Fibroblast of skin of scalp (primary cell): Measurements from ENCODE around the gene EFCAB5.
"Not testable (repeated sequence)": the region's sequence is repeated elsewhere in the genome, so short reads cannot be mapped to it uniquely, and the experiment has no call there.

Experiments
- DNase-seq: peaks from one replicate; pipeline ENCODE4 v3.0.0-alpha.2; 2013

The EFCAB5 gene

DNA sequence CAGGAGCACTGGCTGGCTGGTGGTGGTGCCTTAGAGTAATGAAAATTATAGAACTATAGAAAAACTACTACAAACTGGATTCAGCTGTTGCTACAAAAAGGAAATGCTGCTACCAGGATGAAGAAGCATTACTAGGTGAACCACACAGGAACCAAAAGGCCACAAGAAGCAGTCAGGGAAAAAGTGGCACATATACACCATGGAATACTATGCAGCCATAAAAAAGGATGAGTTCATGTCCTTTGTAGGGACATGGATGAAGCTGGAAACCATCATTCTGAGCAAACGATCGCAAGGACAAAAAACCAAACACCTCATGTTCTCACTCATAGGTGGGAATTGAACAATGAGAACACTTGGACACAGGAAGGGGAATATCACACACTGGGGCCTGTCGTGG, 5.5 kb upstream of the EFCAB5 start:
- not testable (repeated sequence) for DNase-seq

GRCh38 chr17:29936724-29937123, 4.7 kb upstream of the EFCAB5 start:
- no peak for DNase-seq

GRCh38 chr17:29945281-29945680, 3.8 kb downstream of the EFCAB5 start:
- DNase-seq = no peak

DNA sequence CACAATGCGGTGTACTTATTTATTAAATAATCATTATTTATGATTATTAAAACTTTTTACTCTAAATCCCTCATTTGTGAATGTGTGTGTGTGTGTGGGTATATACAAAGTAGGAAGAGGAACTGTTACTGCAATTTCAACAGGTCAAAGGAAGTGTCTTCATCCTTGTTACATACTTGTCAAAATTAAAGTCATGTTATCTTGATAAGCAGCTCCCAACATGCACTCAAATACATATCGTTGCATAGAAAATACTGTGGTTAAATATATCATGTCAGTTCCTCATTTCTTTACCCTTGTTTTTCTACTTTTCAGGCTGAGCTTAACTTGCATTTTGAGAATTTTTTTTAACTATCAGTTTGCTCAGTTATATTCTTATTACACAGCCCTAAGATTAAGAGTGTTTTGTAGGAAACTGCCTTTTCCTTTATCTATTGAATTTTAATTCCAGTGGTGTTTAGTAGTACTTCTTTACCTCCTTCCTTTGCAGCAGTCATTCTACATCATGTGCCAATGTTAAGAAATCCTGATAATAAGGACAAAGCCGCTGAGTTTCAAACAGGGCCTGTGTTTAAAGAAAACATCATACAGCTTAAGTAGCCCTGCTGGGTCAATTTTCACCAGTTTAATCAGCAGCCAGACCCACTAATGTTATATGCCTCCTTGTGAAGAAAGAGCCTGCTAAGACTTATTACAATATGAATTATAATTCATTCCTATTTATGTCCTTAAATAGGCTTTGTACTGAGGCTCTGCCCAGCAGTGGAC, 7.2 kb downstream of the EFCAB5 start:
- DNase-seq = no peak

- DNase-seq = no peak
These were observed 8.3 kb downstream of the EFCAB5 start for GRCh38 chr17:29949696-29950095.

DNA sequence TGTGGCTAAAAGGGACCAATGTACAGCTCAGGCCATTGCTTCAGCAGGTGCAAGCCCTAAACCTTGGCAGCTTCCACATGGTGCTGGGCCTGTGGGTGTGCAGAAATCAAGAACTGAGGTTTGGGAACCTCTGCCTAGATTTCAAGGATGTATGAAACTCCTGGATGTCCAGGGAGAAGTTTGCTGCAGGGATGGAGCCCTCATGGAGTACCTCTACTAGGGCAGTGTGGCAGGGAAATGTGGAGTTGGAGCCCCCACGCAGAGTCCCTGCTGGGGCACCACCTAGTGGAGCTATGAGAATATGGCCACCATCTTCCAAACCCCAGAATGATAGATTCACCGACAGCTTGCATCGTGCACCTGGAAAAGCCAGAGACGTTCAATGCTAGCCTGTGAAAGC, 13.0 kb downstream of the EFCAB5 start:
- no peak for DNase-seq

GRCh38 chr17:29956225-29956624, 14.8 kb downstream of the EFCAB5 start:
- no peak for DNase-seq

DNA sequence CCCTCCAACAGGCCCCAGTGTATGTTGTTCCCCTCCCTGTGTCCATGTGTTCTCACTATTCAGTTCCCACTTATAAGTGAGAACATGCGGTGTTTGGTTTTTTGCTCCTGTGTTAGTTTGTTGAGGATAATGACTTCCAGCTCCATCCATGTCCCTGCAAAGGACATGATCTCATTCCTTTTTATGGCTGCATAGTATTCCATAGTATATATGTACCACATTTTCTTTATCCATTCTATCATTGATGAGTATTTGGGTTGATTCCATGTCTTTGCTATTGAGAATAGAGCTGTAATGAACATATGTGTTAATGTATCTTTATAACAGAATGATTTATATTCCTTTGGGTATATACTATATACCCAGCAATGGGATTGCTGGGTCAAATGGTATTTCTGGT, 16.1 kb downstream of the EFCAB5 start:
- not testable (repeated sequence) for DNase-seq

DNA sequence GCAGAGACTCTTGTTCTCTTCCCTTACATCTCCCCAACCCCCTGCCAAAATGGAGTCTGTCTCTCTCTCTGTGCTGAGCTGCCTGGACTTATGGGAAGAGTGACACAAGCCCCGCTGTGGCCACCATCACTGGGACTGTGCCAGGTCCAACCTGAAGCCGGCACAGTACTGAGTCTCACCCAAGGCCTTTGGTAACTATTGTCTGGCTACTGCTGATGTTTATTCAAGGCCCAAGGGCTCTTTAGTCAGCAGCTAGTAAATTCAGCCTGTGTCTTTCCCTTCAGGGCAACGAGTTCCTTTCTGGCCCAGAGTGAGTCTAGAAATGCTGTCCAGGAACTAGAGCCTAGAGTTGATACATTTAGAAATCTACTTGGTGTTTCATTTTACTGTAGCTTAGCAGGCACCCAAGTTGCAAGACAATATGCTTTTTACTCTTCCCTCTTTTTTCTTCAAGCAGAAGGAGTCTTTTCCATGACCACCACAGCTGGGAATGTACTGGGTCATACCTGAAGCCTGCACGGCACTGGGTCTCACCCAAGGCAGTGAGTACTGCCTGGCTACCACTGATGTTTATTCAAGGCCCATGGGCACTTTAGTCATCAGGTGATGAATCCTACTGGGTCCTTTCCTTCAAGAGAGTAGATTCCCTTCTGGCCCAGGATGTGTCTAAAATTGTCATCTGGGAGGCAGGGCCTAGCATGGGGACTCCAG, 17.7 kb downstream of the EFCAB5 start:
- no peak for DNase-seq

GRCh38 chr17:29959658-29960337, 18.4 kb downstream of the EFCAB5 start:
- DNase-seq = no peak

DNA sequence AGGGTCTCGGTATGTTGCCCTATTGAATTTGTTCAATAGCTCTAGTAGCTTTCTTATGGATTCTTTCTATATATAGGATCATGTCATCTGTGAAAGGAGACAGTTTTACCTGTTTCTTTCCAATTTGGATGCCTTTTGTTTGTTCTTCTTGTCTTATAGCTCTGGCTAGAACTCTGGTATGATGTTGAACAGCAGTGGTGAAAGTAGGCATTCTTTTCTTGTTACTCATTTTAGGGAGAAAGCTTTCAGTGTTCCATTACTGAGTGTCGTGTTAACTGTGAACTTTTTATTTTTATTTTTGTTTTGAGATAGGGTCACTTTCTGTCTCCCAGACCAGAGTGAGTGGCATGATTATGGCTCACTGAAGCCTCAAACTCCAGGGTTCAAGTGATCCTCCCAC, 21.2 kb downstream of the EFCAB5 start:
- DNase-seq = no peak

DNA sequence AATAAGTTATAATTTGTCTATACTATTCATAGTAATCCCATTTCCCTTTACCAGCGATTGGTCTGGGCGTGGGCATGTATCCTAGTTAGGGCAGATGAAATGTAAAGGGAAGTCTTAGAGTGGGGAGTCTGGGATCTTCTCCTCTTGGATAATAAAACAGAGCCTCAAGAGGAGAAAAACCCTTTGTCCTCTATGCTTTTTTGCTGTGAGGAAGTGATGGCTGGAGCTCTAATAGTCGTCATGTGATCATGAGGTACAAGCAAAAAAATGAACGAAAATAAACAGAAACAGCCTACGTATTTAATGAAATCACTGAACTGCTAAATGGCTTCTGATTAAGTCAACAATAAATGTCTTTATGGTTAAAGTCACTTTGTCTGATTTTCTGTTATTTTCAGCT, 26.8 kb downstream of the EFCAB5 start:
- no peak for DNase-seq

- no peak for DNase-seq
These were observed 30.8 kb downstream of the EFCAB5 start for GRCh38 chr17:29972277-29972676.

DNA sequence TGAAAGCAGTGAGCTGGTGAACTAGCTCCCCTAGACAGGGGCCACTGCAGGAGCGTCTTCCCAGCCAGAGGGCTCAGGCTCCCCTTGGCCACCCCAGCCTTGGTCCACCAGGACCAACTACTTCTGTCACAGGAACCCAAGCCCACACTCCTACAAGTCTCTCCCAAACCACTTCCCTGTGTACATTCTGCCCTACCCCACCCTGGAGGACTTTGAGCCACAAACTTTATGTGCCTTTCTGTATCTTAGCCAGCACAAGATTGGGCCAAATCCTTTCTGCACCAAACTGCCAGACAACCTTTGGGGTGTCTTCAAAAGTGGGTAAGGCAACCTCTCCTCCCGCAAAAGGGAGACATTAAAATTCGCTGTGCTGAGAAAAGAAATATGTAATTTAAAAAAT, 31.6 kb downstream of the EFCAB5 start:
- no peak for DNase-seq

GRCh38 chr17:29977836-29978235, 36.4 kb downstream of the EFCAB5 start:
- peak; percentile 37 for DNase-seq

GRCh38 chr17:29980261-29980660, 38.8 kb downstream of the EFCAB5 start:
- DNase-seq = no peak

GRCh38 chr17:29982991-29983653, 41.7 kb downstream of the EFCAB5 start:
- DNase-seq = no peak

GRCh38 chr17:29996458-29996857, 55.0 kb downstream of the EFCAB5 start:
- no peak for DNase-seq

DNA sequence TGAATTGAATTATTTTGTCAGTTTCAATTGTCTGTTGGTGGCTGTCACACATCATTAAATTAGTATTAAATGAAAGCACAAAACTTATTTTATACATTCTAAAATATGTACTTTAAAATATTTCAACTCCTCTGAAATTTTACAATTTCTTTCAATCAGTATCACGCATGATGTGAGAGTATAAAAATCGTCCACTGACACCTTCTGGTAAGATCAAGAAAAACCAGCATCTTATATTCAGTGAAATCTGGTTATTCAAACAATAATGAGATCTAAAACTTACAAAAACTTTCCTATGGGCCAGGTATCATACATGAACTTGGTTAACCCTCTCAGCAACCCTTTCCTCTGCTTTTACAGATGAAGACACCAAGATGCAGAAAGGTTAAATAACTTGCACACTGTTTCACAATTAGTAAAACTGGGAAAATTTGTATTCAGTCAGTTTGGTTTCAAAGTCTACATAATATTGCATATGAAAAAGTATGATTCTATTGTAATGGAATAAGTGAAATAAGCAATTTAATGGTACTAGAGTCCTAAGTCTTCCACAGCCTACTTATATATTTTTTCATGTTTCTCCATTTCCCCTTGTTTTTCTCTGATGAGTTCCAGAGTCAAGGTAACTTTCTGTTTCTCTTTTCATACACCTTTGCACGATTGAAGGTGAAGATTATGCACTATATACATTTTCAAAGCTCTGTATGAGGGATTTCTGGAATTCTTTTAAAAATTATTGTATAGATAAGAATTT, 58.7 kb downstream of the EFCAB5 start:
- no peak for DNase-seq

DNA sequence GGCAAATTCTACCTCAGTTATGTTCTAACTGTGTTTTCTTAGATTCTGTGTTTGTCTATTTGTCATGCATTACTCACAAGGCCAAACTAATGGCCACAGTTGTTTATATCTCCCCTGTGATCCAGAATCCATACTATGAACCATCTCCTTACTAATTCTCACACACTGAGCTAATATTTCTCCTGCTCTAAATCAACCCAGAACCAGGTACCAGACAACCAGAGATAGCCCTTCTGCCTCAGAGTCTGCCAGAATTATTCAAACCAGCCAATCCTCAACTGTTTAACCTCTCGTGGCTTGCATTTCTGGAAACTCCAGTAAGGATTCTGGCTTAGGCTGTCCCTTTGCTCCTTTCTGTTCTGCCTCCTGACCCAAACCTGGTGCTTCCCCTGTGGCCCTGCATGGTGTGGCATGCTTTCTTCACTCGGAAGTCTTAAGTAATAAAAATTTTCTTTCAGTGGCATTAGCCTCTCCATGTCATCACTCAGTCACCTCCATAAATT, 59.4 kb downstream of the EFCAB5 start:
- DNase-seq = no peak

DNA sequence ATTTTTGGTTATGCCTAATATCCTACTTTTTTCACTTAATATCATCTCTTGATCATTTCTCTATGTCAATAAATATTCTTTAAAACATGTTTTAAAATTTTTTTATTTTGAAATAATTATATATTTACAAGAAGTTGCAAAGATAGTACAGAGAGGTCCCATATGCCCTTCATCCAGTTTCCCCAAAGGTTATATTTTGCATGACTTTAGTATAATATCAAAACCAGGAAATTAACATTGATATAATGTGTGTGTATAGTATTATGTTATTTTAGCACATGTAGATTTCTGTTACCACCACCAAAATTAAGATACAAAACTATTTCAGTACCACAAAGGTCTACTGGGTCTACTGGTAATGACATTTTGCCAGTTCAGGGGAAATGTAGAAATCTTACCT, 60.7 kb downstream of the EFCAB5 start:
- no peak for DNase-seq

DNA sequence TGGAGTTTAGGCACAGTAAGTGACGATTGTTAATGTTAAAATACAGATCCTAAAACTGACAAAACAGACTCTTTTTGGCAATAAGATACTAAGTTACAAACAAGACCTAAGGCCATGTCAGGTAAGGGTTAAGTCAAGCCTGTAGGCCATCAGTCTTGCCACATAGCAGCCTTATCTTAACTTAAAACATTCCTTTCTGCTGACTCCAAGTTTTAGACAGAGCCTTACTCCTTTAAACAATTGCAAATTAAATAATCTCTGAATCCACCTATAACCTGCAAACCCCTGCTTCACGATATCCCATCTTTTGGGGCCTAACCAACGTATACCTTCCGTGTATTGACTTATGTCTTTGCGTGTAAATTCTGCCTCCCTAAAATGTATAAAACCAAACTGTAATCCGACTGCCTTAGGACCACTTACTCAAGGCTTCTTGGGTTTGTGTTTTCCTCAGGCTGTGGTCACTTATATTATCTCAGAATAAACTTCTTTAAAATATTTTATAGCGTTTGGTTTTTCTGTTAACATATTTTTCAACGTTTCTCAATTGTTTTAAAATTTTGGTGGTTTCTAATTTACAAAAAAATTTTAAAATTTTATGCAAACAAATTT, 64.4 kb downstream of the EFCAB5 start:
- no peak for DNase-seq
